ENCODE data around the gene ZNF782.

- TF ChIP-seq CTCF (IDR thresholded peaks at IDR 0.05), result no peak
- TF ChIP-seq POLR2A (IDR thresholded peaks at IDR 0.05), result no peak
Measured at GRCh38 chr9:96874201-96874785, 20.0 kb upstream of the ZNF782 start.
